Measurements from ENCODE around the gene PI4K2A.

- TF ChIP-seq CTCF (IDR thresholded peaks at IDR 0.05) (no peak), POLR2A (IDR thresholded peaks at IDR 0.05) (no peak)
These were observed 39.1 kb downstream of the PI4K2A start for GRCh38 chr10:97679594-97679993.
